HCT116 (cell line): ENCODE results near the gene MRPS18A.

Experiments
- EGR1 ChIP-seq: IDR thresholded peaks from 2 replicates; pipeline ENCODE4 v1.6.1; 2012; ENCODE audit warnings: low read depth
- EZH2phosphoT487 ChIP-seq: fragments of 200-600 bp; IDR thresholded peaks from 2 replicates; pipeline ENCODE4 v1.6.1; 2018; ENCODE audit warnings: antibody characterized with exemption, borderline replicate concordance
- JUND ChIP-seq: IDR thresholded peaks from 2 replicates; pipeline ENCODE4 v1.6.1; 2012
- POLR2A ChIP-seq: IDR thresholded peaks from 2 replicates; pipeline ENCODE4 v1.7.0; 2011; ENCODE audit warnings: borderline replicate concordance; ENCODE audit not compliant: insufficient read depth, insufficient read length; ENCODE audit errors: extremely low read depth
- RAD21 ChIP-seq: IDR thresholded peaks from 2 replicates; pipeline ENCODE4 v1.6.1; 2012; ENCODE audit warnings: low read depth, mild to moderate bottlenecking
- SP1 ChIP-seq: IDR thresholded peaks from 2 replicates; pipeline ENCODE4 v1.6.1; 2012; ENCODE audit warnings: low read depth
- TF ChIP-seq, protein P1 (sequence below), 3 experiments: fragments of 200-600 bp in 1 of 3; sonication (generic) in 1 of 3; IDR thresholded peaks in 2 of 3; conservative IDR thresholded peaks in 1 of 3; 2 replicates each; pipeline ENCODE4 v1.5.1; 2012 to 2017; ENCODE audit warnings: low read depth in 2 of 3, low read length in 2 of 3, antibody characterized with exemption in 1 of 3, borderline replicate concordance in 1 of 3, control low read depth in 1 of 3, mild to moderate bottlenecking in 1 of 3, mixed read lengths in 1 of 3, mixed run types in 1 of 3, moderate library complexity in 1 of 3; ENCODE audit not compliant: insufficient read depth in 1 of 3
- TF ChIP-seq, protein P2 (sequence below): IDR thresholded peaks from 2 replicates; pipeline ENCODE4 v1.6.1; 2012; ENCODE audit warnings: low read depth

DNA sequence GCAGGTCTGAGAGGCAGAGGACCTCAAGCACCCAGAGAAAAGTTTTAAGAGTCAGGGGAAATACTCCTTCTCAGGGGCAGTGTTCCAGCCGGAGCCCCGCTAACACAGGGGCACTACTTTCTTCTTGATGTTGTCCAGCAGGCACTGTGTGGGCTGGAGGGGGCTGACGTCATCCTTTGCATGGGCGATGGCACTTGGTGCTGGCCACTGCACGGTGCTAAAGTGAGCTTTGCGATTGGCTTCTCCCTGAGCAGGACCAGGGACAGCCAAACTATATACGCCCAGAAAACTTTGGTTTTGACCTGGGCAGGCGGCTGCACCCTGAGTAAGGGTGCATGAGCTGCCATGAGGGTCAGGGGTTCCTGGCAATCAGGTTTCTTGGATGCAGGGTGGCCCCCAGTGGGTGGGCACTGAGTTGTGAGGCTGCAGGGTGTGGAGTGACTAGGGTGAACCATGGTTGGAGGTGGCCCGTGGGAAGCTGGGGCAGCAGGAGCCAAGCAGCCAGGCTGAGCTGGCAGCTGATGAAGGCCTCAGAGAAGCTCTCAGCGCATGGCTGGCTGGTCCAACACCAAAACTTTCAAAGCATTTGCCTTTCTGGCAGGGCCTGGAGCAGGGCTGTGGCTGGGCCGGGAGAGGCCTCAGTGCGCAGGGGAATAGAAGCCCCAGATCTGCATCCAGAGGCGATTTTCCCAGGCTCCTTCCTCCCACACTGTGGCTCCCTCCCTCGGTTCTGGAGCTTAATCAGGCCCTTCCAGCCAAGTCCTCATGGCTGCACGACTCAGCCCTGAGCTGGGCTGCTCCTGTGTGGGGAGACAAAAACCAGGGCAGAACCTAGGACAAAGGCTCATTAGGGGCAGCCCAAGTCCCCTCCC, 18.3 kb downstream of the MRPS18A start:
- TF ChIP-seq EGR1, result no peak
- TF ChIP-seq RAD21, result no peak
- TF ChIP-seq, protein P1, sequence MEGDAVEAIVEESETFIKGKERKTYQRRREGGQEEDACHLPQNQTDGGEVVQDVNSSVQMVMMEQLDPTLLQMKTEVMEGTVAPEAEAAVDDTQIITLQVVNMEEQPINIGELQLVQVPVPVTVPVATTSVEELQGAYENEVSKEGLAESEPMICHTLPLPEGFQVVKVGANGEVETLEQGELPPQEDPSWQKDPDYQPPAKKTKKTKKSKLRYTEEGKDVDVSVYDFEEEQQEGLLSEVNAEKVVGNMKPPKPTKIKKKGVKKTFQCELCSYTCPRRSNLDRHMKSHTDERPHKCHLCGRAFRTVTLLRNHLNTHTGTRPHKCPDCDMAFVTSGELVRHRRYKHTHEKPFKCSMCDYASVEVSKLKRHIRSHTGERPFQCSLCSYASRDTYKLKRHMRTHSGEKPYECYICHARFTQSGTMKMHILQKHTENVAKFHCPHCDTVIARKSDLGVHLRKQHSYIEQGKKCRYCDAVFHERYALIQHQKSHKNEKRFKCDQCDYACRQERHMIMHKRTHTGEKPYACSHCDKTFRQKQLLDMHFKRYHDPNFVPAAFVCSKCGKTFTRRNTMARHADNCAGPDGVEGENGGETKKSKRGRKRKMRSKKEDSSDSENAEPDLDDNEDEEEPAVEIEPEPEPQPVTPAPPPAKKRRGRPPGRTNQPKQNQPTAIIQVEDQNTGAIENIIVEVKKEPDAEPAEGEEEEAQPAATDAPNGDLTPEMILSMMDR (IDR thresholded peaks at IDR 0.05 in 2 of 3, conservative IDR thresholded peaks at IDR 0.05 in 1 of 3; ENCODE audit: borderline replicate concordance in 1 of 3, insufficient read depth in 1 of 3, low read depth in 2 of 3, low read length in 2 of 3), result no peak
- no peak for TF ChIP-seq SP1
- TF ChIP-seq POLR2A, result no peak
- no peak for TF ChIP-seq EZH2phosphoT487
- TF ChIP-seq, protein P2, sequence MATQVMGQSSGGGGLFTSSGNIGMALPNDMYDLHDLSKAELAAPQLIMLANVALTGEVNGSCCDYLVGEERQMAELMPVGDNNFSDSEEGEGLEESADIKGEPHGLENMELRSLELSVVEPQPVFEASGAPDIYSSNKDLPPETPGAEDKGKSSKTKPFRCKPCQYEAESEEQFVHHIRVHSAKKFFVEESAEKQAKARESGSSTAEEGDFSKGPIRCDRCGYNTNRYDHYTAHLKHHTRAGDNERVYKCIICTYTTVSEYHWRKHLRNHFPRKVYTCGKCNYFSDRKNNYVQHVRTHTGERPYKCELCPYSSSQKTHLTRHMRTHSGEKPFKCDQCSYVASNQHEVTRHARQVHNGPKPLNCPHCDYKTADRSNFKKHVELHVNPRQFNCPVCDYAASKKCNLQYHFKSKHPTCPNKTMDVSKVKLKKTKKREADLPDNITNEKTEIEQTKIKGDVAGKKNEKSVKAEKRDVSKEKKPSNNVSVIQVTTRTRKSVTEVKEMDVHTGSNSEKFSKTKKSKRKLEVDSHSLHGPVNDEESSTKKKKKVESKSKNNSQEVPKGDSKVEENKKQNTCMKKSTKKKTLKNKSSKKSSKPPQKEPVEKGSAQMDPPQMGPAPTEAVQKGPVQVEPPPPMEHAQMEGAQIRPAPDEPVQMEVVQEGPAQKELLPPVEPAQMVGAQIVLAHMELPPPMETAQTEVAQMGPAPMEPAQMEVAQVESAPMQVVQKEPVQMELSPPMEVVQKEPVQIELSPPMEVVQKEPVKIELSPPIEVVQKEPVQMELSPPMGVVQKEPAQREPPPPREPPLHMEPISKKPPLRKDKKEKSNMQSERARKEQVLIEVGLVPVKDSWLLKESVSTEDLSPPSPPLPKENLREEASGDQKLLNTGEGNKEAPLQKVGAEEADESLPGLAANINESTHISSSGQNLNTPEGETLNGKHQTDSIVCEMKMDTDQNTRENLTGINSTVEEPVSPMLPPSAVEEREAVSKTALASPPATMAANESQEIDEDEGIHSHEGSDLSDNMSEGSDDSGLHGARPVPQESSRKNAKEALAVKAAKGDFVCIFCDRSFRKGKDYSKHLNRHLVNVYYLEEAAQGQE, result no peak
- TF ChIP-seq JUND, result no peak
